IPS-18c (cell line): ENCODE results near the gene USP34.

ENCODE experiments used
- H3K4me3 ChIP-seq: 2 replicates; pipeline ENCODE4 v1.7.0; 2013; ENCODE audit warnings: low read depth, mild to moderate bottlenecking, low read length, moderate library complexity; ENCODE audit not compliant: insufficient read depth
- H3K9me3 ChIP-seq: one replicate; pipeline ENCODE4 v1.6.1; 2013; ENCODE audit warnings: mild to moderate bottlenecking, low read length, moderate library complexity; ENCODE audit not compliant: control insufficient read depth, insufficient read depth

Gene USP34

GRCh38 chr2:61436092-61436491, 34.8 kb downstream of the USP34 start:
- no peak overlapping the region for H3K4me3 ChIP-seq
- no peaks in the 10 kb centered on the region for H3K9me3 ChIP-seq

GRCh38 chr2:61435291-61435690, 35.6 kb downstream of the USP34 start:
- H3K9me3 ChIP-seq, result no peaks in the 10 kb centered on the region
- H3K4me3 ChIP-seq, result no peak overlapping the region

- no peak overlapping the region for H3K4me3 ChIP-seq
- H3K9me3 ChIP-seq, result no peaks in the 10 kb centered on the region
Measured at GRCh38 chr2:61434314-61434713, 36.6 kb downstream of the USP34 start.

- H3K9me3 ChIP-seq, result no peaks in the 10 kb centered on the region
- no peak overlapping the region for H3K4me3 ChIP-seq
Measured at GRCh38 chr2:61433606-61434005, 37.3 kb downstream of the USP34 start.

GRCh38 chr2:61432990-61433389, 37.9 kb downstream of the USP34 start:
- Histone ChIP-seq H3K9me3 (no peaks in the 10 kb centered on the region), H3K4me3 (no peak overlapping the region)

GRCh38 chr2:61431345-61431744, 39.5 kb downstream of the USP34 start:
- no peak overlapping the region for H3K4me3 ChIP-seq

GRCh38 chr2:61426267-61426897, 44.5 kb downstream of the USP34 start:
- Histone ChIP-seq H3K4me3 (no peak overlapping the region), H3K9me3 (no peaks in the 10 kb centered on the region)

More at GRCh38 chr2:61431345-61431744, 39.5 kb downstream of the USP34 start:
- H3K9me3 ChIP-seq, result no peaks in the 10 kb centered on the region

- no peaks in the 10 kb centered on the region for H3K9me3 ChIP-seq
- no peak overlapping the region for H3K4me3 ChIP-seq
Measured at GRCh38 chr2:61425605-61426155, 45.2 kb downstream of the USP34 start.

- Histone ChIP-seq H3K9me3 (no peaks in the 10 kb centered on the region), H3K4me3 (no peak overlapping the region)
Measured at GRCh38 chr2:61423714-61424113, 47.2 kb downstream of the USP34 start.

- Histone ChIP-seq H3K4me3 (no peak overlapping the region), H3K9me3 (no peaks in the 10 kb centered on the region)
Measured at GRCh38 chr2:61421611-61422010, 49.3 kb downstream of the USP34 start.

- Histone ChIP-seq H3K4me3 (no peak overlapping the region), H3K9me3 (no peaks in the 10 kb centered on the region)
Measured at GRCh38 chr2:61420991-61421544, 49.8 kb downstream of the USP34 start.

GRCh38 chr2:61419570-61419969, 51.3 kb downstream of the USP34 start:
- Histone ChIP-seq H3K9me3 (no peaks in the 10 kb centered on the region), H3K4me3 (no peak overlapping the region)

- Histone ChIP-seq H3K9me3 (no peaks in the 10 kb centered on the region), H3K4me3 (no peak overlapping the region)
Measured at GRCh38 chr2:61419129-61419528, 51.8 kb downstream of the USP34 start.

- Histone ChIP-seq H3K9me3 (no peaks in the 10 kb centered on the region), H3K4me3 (no peak overlapping the region)
Measured at GRCh38 chr2:61416871-61417645, 53.8 kb downstream of the USP34 start.

- Histone ChIP-seq H3K9me3 (no peaks in the 10 kb centered on the region), H3K4me3 (no peak overlapping the region)
Measured at GRCh38 chr2:61415265-61415664, 55.6 kb downstream of the USP34 start.

GRCh38 chr2:61414674-61415073, 56.2 kb downstream of the USP34 start:
- H3K9me3 ChIP-seq, result no peaks in the 10 kb centered on the region
- H3K4me3 ChIP-seq, result no peak overlapping the region

- no peaks in the 10 kb centered on the region for H3K9me3 ChIP-seq
- H3K4me3 ChIP-seq, result no peak overlapping the region
Measured at GRCh38 chr2:61411109-61411508, 59.8 kb downstream of the USP34 start.

GRCh38 chr2:61410185-61410584, 60.7 kb downstream of the USP34 start:
- Histone ChIP-seq H3K4me3 (no peak overlapping the region), H3K9me3 (no peaks in the 10 kb centered on the region)
